HS-5 (cell line): Measurements from ENCODE around the gene ESRRG.
A peak's percentile ranks its signal among the peaks of the same experiment; 100 is the strongest.

Experiments
- DNase-seq: peaks from one replicate; pipeline ENCODE4 v3.0.0-alpha.2; 2012; ENCODE audit warnings: low read depth

ESRRG gene

GRCh38 chr1:216502528-216503162, 220.6 kb downstream of the ESRRG start:
- no peak for DNase-seq

GRCh38 chr1:216500273-216500967, 222.8 kb downstream of the ESRRG start:
- no peak for DNase-seq

GRCh38 chr1:216499581-216500272, 223.5 kb downstream of the ESRRG start:
- DNase-seq, result no peak

- no peak for DNase-seq
Measured at GRCh38 chr1:216498277-216498676, 225.0 kb downstream of the ESRRG start.

GRCh38 chr1:216485042-216485441, 238.2 kb downstream of the ESRRG start:
- DNase-seq, result no peak

GRCh38 chr1:216483672-216484401, 239.4 kb downstream of the ESRRG start:
- DNase-seq, result no peak

- no peak for DNase-seq
Measured at GRCh38 chr1:216482620-216483019, 240.6 kb downstream of the ESRRG start.

- no peak for DNase-seq
Measured at GRCh38 chr1:216478238-216478637, 245.0 kb downstream of the ESRRG start.

GRCh38 chr1:216476341-216476740, 246.9 kb downstream of the ESRRG start:
- no peak for DNase-seq

- no peak for DNase-seq
Measured at GRCh38 chr1:216475659-216476276, 247.5 kb downstream of the ESRRG start.

- no peak for DNase-seq
Measured at GRCh38 chr1:216466162-216466801, 256.9 kb downstream of the ESRRG start.

GRCh38 chr1:216464489-216464888, 258.7 kb downstream of the ESRRG start:
- DNase-seq, result peak; percentile 85

GRCh38 chr1:216462066-216462775, 261.0 kb downstream of the ESRRG start:
- peak; percentile 40 for DNase-seq

GRCh38 chr1:216461466-216461865, 261.8 kb downstream of the ESRRG start:
- DNase-seq, result no peak

GRCh38 chr1:216459651-216460207, 263.5 kb downstream of the ESRRG start:
- DNase-seq, result no peak

GRCh38 chr1:216458812-216459211, 264.4 kb downstream of the ESRRG start:
- no peak for DNase-seq

GRCh38 chr1:216457356-216457755, 265.9 kb downstream of the ESRRG start:
- DNase-seq, result no peak

GRCh38 chr1:216456682-216457081, 266.5 kb downstream of the ESRRG start:
- peak; percentile 45 for DNase-seq

- DNase-seq, result no peak
Measured at GRCh38 chr1:216453777-216454176, 269.5 kb downstream of the ESRRG start.
